Measurements from ENCODE around the gene ADAMTS9. TPM values are rescaled to one million over a fixed set of nuclear protein-coding genes. Genes with fewer than 3 reads are reported as not detected.

ADAMTS9 gene
- total and polyA plus RNA-seq, 2 experiments from 2014 or later = 0.31 to 0.81 TPM

DNA sequence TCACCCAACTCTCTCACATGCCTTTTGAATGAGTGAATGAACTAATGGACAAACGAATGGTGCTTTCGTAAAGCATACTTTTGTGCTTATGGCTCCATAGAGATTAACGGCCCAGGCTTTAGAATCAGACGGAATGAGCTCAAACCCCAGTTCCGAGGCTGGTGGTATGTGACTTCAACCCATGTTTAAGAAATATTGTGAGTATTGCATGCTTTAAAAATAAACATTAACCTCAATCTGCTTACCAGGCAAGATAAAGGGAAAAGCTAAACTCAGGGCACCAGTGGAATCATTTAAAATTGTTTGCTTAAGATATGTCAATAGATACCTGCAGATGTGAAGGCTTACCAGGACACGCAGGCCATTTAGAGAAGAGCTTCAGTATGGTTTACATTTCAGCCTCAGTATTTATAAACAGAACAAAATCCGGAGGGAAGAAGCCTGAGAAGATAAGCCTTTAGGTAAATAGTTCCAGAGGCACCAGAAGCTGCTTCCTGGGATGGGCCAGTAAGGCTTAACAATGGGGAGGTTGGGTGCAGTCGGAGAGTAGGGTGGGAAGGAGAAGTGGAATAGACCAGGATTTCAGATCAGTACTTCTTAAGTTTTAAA lies 186.4 kb downstream of the ADAMTS9 start:
- no peaks in the 10 kb centered on the region for H3K27me3 ChIP-seq (ENCODE audit: insufficient read depth)
- H3K4me2 ChIP-seq = no peak overlapping the region
- no peak overlapping the region for H3K4me3 ChIP-seq
- Mint-ChIP-seq H3K27me3 (ENCODE audit: insufficient read depth, low read depth, poor library complexity) (peaks cover 6% of the 10 kb centered on the region), H3K4me3 (no peak overlapping the region), H3K27ac (no peak overlapping the region), H3K9me3 (no peaks in the 10 kb centered on the region), H3K4me1 (peaks cover 8% of the 10 kb centered on the region), H3K36me3 (ENCODE audit: low read depth) (no peaks in the 10 kb centered on the region)
- H4K20me1 ChIP-seq (replicated peaks; ENCODE audit: insufficient read depth) = no peaks in the 10 kb centered on the region
- H3K36me3 ChIP-seq (ENCODE audit: insufficient read depth) = no peaks in the 10 kb centered on the region
- H3K79me2 ChIP-seq (replicated peaks; ENCODE audit: insufficient read depth) = no peaks in the 10 kb centered on the region
- TF ChIP-seq ZNF114 (CRISPR knock-in tag; IDR thresholded peaks at IDR 0.05) (no peak), POLR2AphosphoS5 (IDR thresholded peaks at IDR 0.05; ENCODE audit: low read depth) (no peak), ZNF331 (CRISPR knock-in tag; IDR thresholded peaks at IDR 0.05; ENCODE audit: low read depth) (no peak), EZH2 (IDR thresholded peaks at IDR 0.05; ENCODE audit: low read depth, unreplicated experiment) (no peak), NANOG (IDR thresholded peaks at IDR 0.05; ENCODE audit: borderline replicate concordance) (no peak), STAT1 (IDR thresholded peaks at IDR 0.05; ENCODE audit: unreplicated experiment) (no peak)
- TF ChIP-seq, protein P1, sequence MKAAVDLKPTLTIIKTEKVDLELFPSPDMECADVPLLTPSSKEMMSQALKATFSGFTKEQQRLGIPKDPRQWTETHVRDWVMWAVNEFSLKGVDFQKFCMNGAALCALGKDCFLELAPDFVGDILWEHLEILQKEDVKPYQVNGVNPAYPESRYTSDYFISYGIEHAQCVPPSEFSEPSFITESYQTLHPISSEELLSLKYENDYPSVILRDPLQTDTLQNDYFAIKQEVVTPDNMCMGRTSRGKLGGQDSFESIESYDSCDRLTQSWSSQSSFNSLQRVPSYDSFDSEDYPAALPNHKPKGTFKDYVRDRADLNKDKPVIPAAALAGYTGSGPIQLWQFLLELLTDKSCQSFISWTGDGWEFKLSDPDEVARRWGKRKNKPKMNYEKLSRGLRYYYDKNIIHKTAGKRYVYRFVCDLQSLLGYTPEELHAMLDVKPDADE (IDR thresholded peaks at IDR 0.05) = no peak
- no peaks in the 10 kb centered on the region for H3K9me2 ChIP-seq (ENCODE audit: insufficient read depth)
- ATAC-seq = no peak
- H3F3A ChIP-seq (replicated peaks; ENCODE audit: low read depth) = no peaks in the 10 kb centered on the region
- H2AFZ ChIP-seq = peak overlapping the region; percentile 74; the same call in 1 of the 2 replicates
- no peak for DNase-seq (ENCODE audit: low spot score)
- no peak overlapping the region for H3K27ac ChIP-seq (ENCODE audit: low read depth)
- 0 out of 2 replicates have a peak, but pooled peaks cover 7% of the 10 kb centered on the region for H3K4me1 ChIP-seq (ENCODE audit: insufficient read depth)

DNA sequence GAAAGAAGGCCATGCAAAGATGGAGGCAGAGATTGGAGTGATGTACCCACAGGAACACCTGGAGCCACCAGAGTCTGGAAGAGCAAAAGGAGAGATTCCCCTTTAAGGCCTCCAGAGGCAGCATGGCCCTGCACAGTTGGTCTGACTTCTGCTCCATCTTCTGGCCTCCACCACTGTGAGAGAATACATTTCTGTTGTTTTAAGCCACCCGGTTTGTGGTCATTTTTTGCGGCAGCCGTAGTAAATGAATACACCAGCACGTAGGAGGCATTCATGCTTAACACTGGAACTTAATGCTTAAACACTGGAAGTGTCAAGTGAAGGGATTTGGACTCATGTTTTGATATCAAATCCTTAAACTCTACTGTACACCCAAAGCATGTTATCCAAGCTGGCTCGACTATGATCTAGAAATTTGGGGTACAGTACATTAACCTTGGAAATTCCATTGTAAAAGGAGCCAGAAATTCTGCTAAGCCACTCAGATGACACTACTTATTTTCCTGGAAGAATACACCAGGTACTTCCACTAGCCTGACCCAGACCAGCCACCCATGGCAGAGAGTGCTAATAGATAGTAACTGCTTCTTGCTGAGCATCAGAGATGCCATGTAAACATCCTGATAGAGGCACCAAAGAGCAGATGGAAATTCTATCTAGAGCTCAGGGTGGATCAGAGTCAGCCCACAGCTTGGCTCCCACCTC lies 190.9 kb downstream of the ADAMTS9 start:
- H3K9me2 ChIP-seq (ENCODE audit: insufficient read depth) = no peaks in the 10 kb centered on the region
- ATAC-seq = no peak
- Mint-ChIP-seq H3K9me3 (no peaks in the 10 kb centered on the region), H3K36me3 (ENCODE audit: low read depth) (no peaks in the 10 kb centered on the region), H3K4me3 (no peak overlapping the region), H3K4me1 (peaks cover 6% of the 10 kb centered on the region), H3K27me3 (ENCODE audit: insufficient read depth, low read depth, poor library complexity) (peaks cover 1% of the 10 kb centered on the region), H3K27ac (no peak overlapping the region)
- no peaks in the 10 kb centered on the region for H3K27me3 ChIP-seq (ENCODE audit: insufficient read depth)
- no peak overlapping the region for H2AFZ ChIP-seq
- H3K36me3 ChIP-seq (ENCODE audit: insufficient read depth) = no peaks in the 10 kb centered on the region
- H3K4me3 ChIP-seq = no peak overlapping the region
- H3K79me2 ChIP-seq (replicated peaks; ENCODE audit: insufficient read depth) = no peaks in the 10 kb centered on the region
- H3F3A ChIP-seq (replicated peaks; ENCODE audit: low read depth) = no peaks in the 10 kb centered on the region
- H3K27ac ChIP-seq (ENCODE audit: low read depth) = no peak overlapping the region
- TF ChIP-seq NANOG (IDR thresholded peaks at IDR 0.05; ENCODE audit: borderline replicate concordance) = no peak
- TF ChIP-seq POLR2AphosphoS5 (IDR thresholded peaks at IDR 0.05; ENCODE audit: low read depth) = no peak
- TF ChIP-seq ZNF114 (CRISPR knock-in tag; IDR thresholded peaks at IDR 0.05) = no peak
- TF ChIP-seq, protein P2, sequence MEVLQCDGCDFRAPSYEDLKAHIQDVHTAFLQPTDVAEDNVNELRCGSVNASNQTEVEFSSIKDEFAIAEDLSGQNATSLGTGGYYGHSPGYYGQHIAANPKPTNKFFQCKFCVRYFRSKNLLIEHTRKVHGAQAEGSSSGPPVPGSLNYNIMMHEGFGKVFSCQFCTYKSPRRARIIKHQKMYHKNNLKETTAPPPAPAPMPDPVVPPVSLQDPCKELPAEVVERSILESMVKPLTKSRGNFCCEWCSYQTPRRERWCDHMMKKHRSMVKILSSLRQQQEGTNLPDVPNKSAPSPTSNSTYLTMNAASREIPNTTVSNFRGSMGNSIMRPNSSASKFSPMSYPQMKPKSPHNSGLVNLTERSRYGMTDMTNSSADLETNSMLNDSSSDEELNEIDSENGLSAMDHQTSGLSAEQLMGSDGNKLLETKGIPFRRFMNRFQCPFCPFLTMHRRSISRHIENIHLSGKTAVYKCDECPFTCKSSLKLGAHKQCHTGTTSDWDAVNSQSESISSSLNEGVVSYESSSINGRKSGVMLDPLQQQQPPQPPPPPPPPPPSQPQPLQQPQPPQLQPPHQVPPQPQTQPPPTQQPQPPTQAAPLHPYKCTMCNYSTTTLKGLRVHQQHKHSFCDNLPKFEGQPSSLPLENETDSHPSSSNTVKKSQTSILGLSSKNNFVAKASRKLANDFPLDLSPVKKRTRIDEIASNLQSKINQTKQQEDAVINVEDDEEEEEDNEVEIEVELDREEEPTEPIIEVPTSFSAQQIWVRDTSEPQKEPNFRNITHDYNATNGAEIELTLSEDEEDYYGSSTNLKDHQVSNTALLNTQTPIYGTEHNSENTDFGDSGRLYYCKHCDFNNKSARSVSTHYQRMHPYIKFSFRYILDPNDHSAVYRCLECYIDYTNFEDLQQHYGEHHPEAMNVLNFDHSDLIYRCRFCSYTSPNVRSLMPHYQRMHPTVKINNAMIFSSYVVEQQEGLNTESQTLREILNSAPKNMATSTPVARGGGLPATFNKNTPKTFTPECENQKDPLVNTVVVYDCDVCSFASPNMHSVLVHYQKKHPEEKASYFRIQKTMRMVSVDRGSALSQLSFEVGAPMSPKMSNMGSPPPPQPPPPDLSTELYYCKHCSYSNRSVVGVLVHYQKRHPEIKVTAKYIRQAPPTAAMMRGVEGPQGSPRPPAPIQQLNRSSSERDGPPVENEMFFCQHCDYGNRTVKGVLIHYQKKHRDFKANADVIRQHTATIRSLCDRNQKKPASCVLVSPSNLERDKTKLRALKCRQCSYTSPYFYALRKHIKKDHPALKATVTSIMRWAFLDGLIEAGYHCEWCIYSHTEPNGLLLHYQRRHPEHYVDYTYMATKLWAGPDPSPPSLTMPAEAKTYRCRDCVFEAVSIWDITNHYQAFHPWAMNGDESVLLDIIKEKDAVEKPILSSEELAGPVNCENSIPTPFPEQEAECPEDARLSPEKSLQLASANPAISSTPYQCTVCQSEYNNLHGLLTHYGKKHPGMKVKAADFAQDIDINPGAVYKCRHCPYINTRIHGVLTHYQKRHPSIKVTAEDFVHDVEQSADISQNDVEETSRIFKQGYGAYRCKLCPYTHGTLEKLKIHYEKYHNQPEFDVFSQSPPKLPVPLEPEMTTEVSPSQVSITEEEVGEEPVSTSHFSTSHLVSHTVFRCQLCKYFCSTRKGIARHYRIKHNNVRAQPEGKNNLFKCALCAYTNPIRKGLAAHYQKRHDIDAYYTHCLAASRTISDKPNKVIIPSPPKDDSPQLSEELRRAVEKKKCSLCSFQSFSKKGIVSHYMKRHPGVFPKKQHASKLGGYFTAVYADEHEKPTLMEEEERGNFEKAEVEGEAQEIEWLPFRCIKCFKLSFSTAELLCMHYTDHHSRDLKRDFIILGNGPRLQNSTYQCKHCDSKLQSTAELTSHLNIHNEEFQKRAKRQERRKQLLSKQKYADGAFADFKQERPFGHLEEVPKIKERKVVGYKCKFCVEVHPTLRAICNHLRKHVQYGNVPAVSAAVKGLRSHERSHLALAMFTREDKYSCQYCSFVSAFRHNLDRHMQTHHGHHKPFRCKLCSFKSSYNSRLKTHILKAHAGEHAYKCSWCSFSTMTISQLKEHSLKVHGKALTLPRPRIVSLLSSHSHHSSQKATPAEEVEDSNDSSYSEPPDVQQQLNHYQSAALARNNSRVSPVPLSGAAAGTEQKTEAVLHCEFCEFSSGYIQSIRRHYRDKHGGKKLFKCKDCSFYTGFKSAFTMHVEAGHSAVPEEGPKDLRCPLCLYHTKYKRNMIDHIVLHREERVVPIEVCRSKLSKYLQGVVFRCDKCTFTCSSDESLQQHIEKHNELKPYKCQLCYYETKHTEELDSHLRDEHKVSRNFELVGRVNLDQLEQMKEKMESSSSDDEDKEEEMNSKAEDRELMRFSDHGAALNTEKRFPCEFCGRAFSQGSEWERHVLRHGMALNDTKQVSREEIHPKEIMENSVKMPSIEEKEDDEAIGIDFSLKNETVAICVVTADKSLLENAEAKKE (CRISPR knock-in tag; IDR thresholded peaks at IDR 0.05) = no peak
- no peak for TF ChIP-seq STAT1 (IDR thresholded peaks at IDR 0.05; ENCODE audit: unreplicated experiment)
- TF ChIP-seq, protein P3, sequence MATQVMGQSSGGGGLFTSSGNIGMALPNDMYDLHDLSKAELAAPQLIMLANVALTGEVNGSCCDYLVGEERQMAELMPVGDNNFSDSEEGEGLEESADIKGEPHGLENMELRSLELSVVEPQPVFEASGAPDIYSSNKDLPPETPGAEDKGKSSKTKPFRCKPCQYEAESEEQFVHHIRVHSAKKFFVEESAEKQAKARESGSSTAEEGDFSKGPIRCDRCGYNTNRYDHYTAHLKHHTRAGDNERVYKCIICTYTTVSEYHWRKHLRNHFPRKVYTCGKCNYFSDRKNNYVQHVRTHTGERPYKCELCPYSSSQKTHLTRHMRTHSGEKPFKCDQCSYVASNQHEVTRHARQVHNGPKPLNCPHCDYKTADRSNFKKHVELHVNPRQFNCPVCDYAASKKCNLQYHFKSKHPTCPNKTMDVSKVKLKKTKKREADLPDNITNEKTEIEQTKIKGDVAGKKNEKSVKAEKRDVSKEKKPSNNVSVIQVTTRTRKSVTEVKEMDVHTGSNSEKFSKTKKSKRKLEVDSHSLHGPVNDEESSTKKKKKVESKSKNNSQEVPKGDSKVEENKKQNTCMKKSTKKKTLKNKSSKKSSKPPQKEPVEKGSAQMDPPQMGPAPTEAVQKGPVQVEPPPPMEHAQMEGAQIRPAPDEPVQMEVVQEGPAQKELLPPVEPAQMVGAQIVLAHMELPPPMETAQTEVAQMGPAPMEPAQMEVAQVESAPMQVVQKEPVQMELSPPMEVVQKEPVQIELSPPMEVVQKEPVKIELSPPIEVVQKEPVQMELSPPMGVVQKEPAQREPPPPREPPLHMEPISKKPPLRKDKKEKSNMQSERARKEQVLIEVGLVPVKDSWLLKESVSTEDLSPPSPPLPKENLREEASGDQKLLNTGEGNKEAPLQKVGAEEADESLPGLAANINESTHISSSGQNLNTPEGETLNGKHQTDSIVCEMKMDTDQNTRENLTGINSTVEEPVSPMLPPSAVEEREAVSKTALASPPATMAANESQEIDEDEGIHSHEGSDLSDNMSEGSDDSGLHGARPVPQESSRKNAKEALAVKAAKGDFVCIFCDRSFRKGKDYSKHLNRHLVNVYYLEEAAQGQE (IDR thresholded peaks at IDR 0.05; ENCODE audit: unreplicated experiment) = no peak
- H3K4me1 ChIP-seq (ENCODE audit: insufficient read depth) = peaks cover 3% of the 10 kb centered on the region; the same call in 1 of the 2 replicates
- no peaks in the 10 kb centered on the region for H4K20me1 ChIP-seq (replicated peaks; ENCODE audit: insufficient read depth)
- no peak overlapping the region for H3K4me2 ChIP-seq
- DNase-seq (ENCODE audit: low spot score) = no peak
